Activated CD4-positive, alpha-beta T cell treated with anti-CD3 and anti-CD28 coated beads, Interleukin-2, amount 10 ng/mL, durations not matched to agents 7 days and 5 days (primary cell): Measurements from ENCODE around the gene POLR1D. TPM values are rescaled to one million over a fixed set of nuclear protein-coding genes. Genes with fewer than 3 reads are reported as not detected.
"Not testable (repeated sequence)": the region's sequence is repeated elsewhere in the genome, so short reads cannot be mapped to it uniquely, and the experiment has no call there.

Experiments used
- CTCF ChIA-PET: fragments of 350-600 bp; sonication (Branson Sonifier 250); formaldehyde crosslinking; loops from one replicate; lab custom pipeline; 2021; ENCODE audit warnings: antibody characterized with exemption; lab: Charles Lee
- POLR2A ChIA-PET: fragments of 350-600 bp; sonication (Branson Sonifier 250); formaldehyde crosslinking; loops from one replicate; lab custom pipeline; 2021; ENCODE audit warnings: antibody characterized with exemption; lab: Charles Lee
- DNase-seq: peaks from one replicate; pipeline ENCODE4 v3.0.0-alpha.2; 2020
- H3K27ac Mint-ChIP-seq: one replicate; pipeline ENCODE4 v1.8.0; 2021; ENCODE audit warnings: mild to moderate bottlenecking, moderate library complexity, mixed read lengths
- H3K27me3 Mint-ChIP-seq: one replicate; pipeline ENCODE4 v1.8.0; 2021; ENCODE audit warnings: mixed read lengths
- H3K36me3 Mint-ChIP-seq: one replicate; pipeline ENCODE4 v1.8.0; 2021; ENCODE audit warnings: low read depth, mixed read lengths
- H3K4me1 Mint-ChIP-seq: one replicate; pipeline ENCODE4 v1.8.0; 2021; ENCODE audit warnings: mixed read lengths
- H3K4me3 Mint-ChIP-seq: one replicate; pipeline ENCODE4 v1.8.0; 2021; ENCODE audit warnings: mild to moderate bottlenecking, moderate library complexity, mixed read lengths
- H3K9me3 Mint-ChIP-seq: one replicate; pipeline ENCODE4 v1.8.0; 2021; ENCODE audit warnings: mixed read lengths
- total RNA-seq, 2 experiments: library from RNA; stranded (reverse); gene quantifications; one replicate each; pipeline ENCODE4 v1.2.3, GENCODE V29; 2021

Gene POLR1D
- total RNA-seq, 2 experiments from 2014 or later, result 142 to 169 TPM

GRCh38 chr13:27620377-27621115, 1.1 kb upstream of the POLR1D start, which contains the start of gene LNX2:
Gene LNX2, minus strand, starts transcription at chr13:27620529. Its CDS starts 38,826 bp downstream, at chr13:27581703.
- CTCF ChIA-PET, result interaction anchor here (0.5 to 1.7 kb wide), 7 partner anchors 9 to 337 kb away, joined by 3 to 7 read pairs (median 3); no protein-coding TSS in a partner anchor

GRCh38 chr13:27621116-27621365, 651 bp upstream of the POLR1D start:
- Mint-ChIP-seq H3K9me3 (no peaks in the 10 kb centered on the region), H3K4me1 (peaks cover 58% of the 10 kb centered on the region), H3K4me3 (peak overlapping the region; percentile 89), H3K27me3 (no peaks in the 10 kb centered on the region), H3K36me3 (peaks cover 33% of the 10 kb centered on the region), H3K27ac (peak overlapping the region; percentile 97)
- CTCF ChIA-PET, result interaction anchor here (0.5 to 1.6 kb wide), 4 partner anchors 10 to 336 kb away, joined by 3 to 7 read pairs (median 4); no protein-coding TSS in a partner anchor
- no peak for DNase-seq
- POLR2A ChIA-PET, result interaction anchor here (0.6 to 0.9 kb wide), 2 partner anchors 16 to 1036 kb away, joined by 3 to 5 read pairs; no protein-coding TSS in a partner anchor

More at GRCh38 chr13:27620377-27621115, 1.1 kb upstream of the POLR1D start, which contains the start of gene LNX2:
- H3K9me3 Mint-ChIP-seq, result no peaks in the 10 kb centered on the region
- POLR2A ChIA-PET, result interaction anchor here (0.9 kb wide), 1 partner anchor 16 kb away, joined by 3 read pairs; no protein-coding TSS in a partner anchor
- no peaks in the 10 kb centered on the region for H3K27me3 Mint-ChIP-seq
- peaks cover 33% of the 10 kb centered on the region for H3K36me3 Mint-ChIP-seq
- peak; percentile 96 for DNase-seq
- peak within 1 kb of the TSS; percentile 97 for H3K27ac Mint-ChIP-seq
- H3K4me3 Mint-ChIP-seq, result peak within 1 kb of the TSS; percentile 89
- peaks cover 57% of the 10 kb centered on the region for H3K4me1 Mint-ChIP-seq

- H3K36me3 Mint-ChIP-seq, result peaks cover 36% of the 10 kb centered on the region
- peaks cover 66% of the 10 kb centered on the region for H3K4me1 Mint-ChIP-seq
- no peaks in the 10 kb centered on the region for H3K9me3 Mint-ChIP-seq
- no peaks in the 10 kb centered on the region for H3K27me3 Mint-ChIP-seq
- H3K27ac Mint-ChIP-seq, result peak overlapping the region; percentile 97
- DNase-seq, result no peak
- peak overlapping the region; percentile 97 for H3K4me3 Mint-ChIP-seq
- ChIA-PET CTCF (interaction anchor here (1.4 kb wide), 1 partner anchor 13 kb away, joined by 3 read pairs; no protein-coding TSS in a partner anchor), POLR2A (interaction anchor here (0.7 kb wide), 1 partner anchor 12 kb away, joined by 5 read pairs; no protein-coding TSS in a partner anchor)
Observed at GRCh38 chr13:27622102-27622820, 569 bp downstream of the POLR1D start.

DNA sequence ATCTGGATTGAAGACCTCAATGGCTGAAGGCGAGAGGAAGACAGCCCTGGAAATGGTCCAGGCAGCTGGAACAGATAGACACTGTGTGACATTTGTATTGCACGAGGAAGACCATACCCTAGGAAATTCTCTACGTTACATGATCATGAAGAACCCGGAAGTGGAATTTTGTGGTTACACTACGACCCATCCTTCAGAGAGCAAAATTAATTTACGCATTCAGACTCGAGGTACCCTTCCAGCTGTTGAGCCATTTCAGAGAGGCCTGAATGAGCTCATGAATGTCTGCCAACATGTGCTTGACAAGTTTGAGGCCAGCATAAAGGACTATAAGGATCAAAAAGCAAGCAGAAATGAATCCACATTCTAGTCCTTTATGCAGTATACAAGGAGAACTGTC, 1.2 kb downstream of the POLR1D start:
- no peaks in the 10 kb centered on the region for H3K27me3 Mint-ChIP-seq
- CTCF ChIA-PET, result interaction anchor here (1.4 kb wide), 1 partner anchor 12 kb away, joined by 3 read pairs; no protein-coding TSS in a partner anchor
- H3K4me1 Mint-ChIP-seq, result peaks cover 66% of the 10 kb centered on the region
- H3K27ac Mint-ChIP-seq, result peak overlapping the region; percentile 97
- H3K4me3 Mint-ChIP-seq, result peak overlapping the region; percentile 97
- DNase-seq, result no peak
- H3K9me3 Mint-ChIP-seq, result no peaks in the 10 kb centered on the region
- POLR2A ChIA-PET, result interaction anchor here (0.7 kb wide), 1 partner anchor 12 kb away, joined by 5 read pairs; no protein-coding TSS in a partner anchor
- H3K36me3 Mint-ChIP-seq, result peaks cover 37% of the 10 kb centered on the region

DNA sequence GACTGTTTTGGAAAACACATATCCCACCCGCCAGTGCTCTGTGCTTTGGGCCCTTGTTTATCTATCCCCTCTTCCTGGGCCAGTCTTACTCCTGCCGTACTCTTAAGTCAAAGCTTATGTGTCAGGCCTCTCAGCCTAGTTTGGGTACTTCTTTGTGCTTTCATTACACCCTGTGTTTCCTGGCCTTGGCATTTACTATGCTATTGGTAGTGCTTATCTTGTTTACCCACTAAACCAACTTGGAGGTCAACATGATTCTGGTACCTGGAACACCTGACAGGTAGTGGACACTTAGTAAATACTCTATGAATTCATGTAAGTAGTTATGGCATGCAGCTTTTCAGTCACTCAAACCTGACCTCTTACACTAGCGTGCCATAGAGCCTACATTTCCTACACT, 2.4 kb downstream of the POLR1D start:
- H3K36me3 Mint-ChIP-seq, result peaks cover 41% of the 10 kb centered on the region
- no peak overlapping the region for H3K27ac Mint-ChIP-seq
- CTCF ChIA-PET, result no interaction called here
- H3K27me3 Mint-ChIP-seq, result no peaks in the 10 kb centered on the region
- DNase-seq, result no peak
- POLR2A ChIA-PET, result no interaction called here
- H3K4me3 Mint-ChIP-seq, result no peak overlapping the region
- H3K9me3 Mint-ChIP-seq, result no peaks in the 10 kb centered on the region
- H3K4me1 Mint-ChIP-seq, result peaks cover 61% of the 10 kb centered on the region

GRCh38 chr13:27625839-27626238, 4.1 kb downstream of the POLR1D start:
- Mint-ChIP-seq H3K4me3 (no peak overlapping the region), H3K4me1 (peaks cover 59% of the 10 kb centered on the region), H3K27ac (no peak overlapping the region), H3K9me3 (no peaks in the 10 kb centered on the region), H3K36me3 (peaks cover 41% of the 10 kb centered on the region), H3K27me3 (no peaks in the 10 kb centered on the region)
- CTCF ChIA-PET, result no interaction called here
- POLR2A ChIA-PET, result no interaction called here
- no peak for DNase-seq

DNA sequence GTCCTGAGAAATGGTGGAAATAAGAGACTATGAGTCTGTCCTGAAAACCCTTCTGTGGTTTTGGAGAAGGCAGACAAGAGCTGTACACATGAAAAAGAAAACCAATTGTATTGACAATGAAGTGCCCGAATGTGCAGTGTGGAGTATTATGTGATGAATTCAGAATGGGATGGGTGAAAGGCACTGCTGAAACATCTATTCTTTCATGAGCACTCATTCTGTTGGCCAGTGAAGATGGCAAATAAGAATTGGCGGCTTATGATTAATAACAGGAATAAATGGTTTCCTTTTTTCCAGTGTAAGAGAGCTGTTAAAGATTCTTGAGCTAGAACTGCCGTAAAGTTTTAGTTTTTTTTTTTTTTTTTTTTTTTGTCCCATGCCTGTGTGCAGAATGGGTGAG, 5.7 kb downstream of the POLR1D start:
- Mint-ChIP-seq H3K9me3 (no peaks in the 10 kb centered on the region), H3K4me3 (no peak overlapping the region), H3K36me3 (peaks cover 47% of the 10 kb centered on the region), H3K4me1 (peaks cover 69% of the 10 kb centered on the region), H3K27ac (no peak overlapping the region), H3K27me3 (no peaks in the 10 kb centered on the region)
- ChIA-PET CTCF (interaction anchor here (0.6 to 0.7 kb wide), 3 partner anchors 34 to 250 kb away, joined by 3 to 4 read pairs (median 4); no protein-coding TSS in a partner anchor), POLR2A (no interaction called here)
- DNase-seq, result no peak

GRCh38 chr13:27628081-27628480, 6.4 kb downstream of the POLR1D start:
- ChIA-PET CTCF (no interaction called here), POLR2A (no interaction called here)

GRCh38 chr13:27628766-27629165, 7.1 kb downstream of the POLR1D start:
- H3K4me3 Mint-ChIP-seq, POLR2A ChIA-PET, H3K27me3 Mint-ChIP-seq, H3K9me3 Mint-ChIP-seq, H3K27ac Mint-ChIP-seq, DNase-seq: not testable (repeated sequence)
- Mint-ChIP-seq H3K36me3 (peaks cover 40% of the 10 kb centered on the region), H3K4me1 (peaks cover 55% of the 10 kb centered on the region)
- CTCF ChIA-PET, result interaction anchor here (0.6 kb wide), 1 partner anchor 601 kb away, joined by 3 read pairs; no protein-coding TSS in a partner anchor

More at GRCh38 chr13:27628081-27628480, 6.4 kb downstream of the POLR1D start:
- Mint-ChIP-seq H3K4me1 (peaks cover 62% of the 10 kb centered on the region), H3K9me3 (no peaks in the 10 kb centered on the region), H3K36me3 (peaks cover 43% of the 10 kb centered on the region), H3K4me3 (no peak overlapping the region), H3K27ac (no peak overlapping the region), H3K27me3 (no peaks in the 10 kb centered on the region)
- DNase-seq, result no peak

DNA sequence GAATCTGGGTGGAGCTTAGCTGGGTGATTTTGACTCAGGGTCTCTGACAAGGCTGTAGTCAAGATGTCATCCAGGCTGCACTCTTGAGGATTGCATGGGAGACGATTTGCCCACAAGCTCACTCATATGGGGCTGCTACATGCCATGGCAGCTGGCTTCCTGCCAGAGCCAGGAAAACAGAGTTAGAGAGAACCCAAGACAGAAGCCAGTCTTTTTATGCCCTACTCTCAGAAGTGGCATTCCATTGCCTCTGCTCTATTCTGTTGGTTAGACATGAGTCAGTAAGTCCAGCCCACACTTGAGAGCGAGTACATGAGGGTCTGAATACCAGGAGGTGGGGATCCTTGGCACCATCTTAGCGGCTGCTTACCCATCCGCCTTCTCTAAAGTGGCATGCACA, 9.5 kb downstream of the POLR1D start:
- no peak for DNase-seq
- Mint-ChIP-seq H3K27ac (no peak overlapping the region), H3K36me3 (peaks cover 25% of the 10 kb centered on the region), H3K27me3 (no peaks in the 10 kb centered on the region), H3K4me1 (peaks cover 47% of the 10 kb centered on the region), H3K9me3 (no peaks in the 10 kb centered on the region), H3K4me3 (no peak overlapping the region)
- ChIA-PET POLR2A (no interaction called here), CTCF (interaction anchor here (1.1 to 1.5 kb wide), 2 partner anchors 8 to 10 kb away, joined by 3 to 7 read pairs; partner anchors contain the start of gene LNX2)

GRCh38 chr13:27631665-27632064, 10.0 kb downstream of the POLR1D start:
- Mint-ChIP-seq H3K36me3 (peaks cover 26% of the 10 kb centered on the region), H3K4me3 (no peak overlapping the region), H3K4me1 (peaks cover 48% of the 10 kb centered on the region), H3K27me3 (no peaks in the 10 kb centered on the region), H3K9me3 (no peaks in the 10 kb centered on the region), H3K27ac (no peak overlapping the region)
- DNase-seq, result no peak
- ChIA-PET CTCF (interaction anchor here (1.5 kb wide), 1 partner anchor 11 kb away, joined by 7 read pairs; the partner anchor contains the start of gene LNX2), POLR2A (no interaction called here)

DNA sequence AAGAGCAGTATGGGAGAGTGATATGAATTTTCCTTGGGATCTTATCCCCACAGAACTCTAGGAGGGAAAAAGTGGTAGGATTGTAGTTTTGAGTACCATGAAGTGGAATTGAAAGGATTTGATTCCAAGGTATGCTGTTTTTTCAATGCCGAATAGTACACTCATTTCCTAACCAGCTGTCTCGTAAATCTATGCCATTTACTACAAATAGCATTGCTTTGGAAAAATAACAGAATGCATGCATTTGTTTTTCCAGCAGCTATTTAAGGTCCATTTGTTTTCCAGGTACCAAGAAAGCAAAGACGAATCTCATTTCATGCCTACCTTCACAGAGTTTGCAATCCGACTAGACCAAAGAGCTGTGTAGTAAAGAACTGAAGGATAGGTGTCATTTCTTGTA, 10.5 kb downstream of the POLR1D start:
- no peaks in the 10 kb centered on the region for H3K27me3 Mint-ChIP-seq
- ChIA-PET POLR2A (no interaction called here), CTCF (no interaction called here)
- no peak overlapping the region for H3K4me3 Mint-ChIP-seq
- peaks cover 25% of the 10 kb centered on the region for H3K36me3 Mint-ChIP-seq
- no peak for DNase-seq
- no peak overlapping the region for H3K27ac Mint-ChIP-seq
- H3K4me1 Mint-ChIP-seq, result peaks cover 48% of the 10 kb centered on the region
- no peaks in the 10 kb centered on the region for H3K9me3 Mint-ChIP-seq
